Neural cell (in vitro differentiated cells): ENCODE measurements around the gene SYCP2.

ENCODE experiments used
- CTCF ChIP-seq: fragments of 450-650 bp; IDR thresholded peaks from 2 replicates; pipeline ENCODE4 v1.5.1; 2014; ENCODE audit warnings: antibody characterized with exemption, mild to moderate bottlenecking, moderate library complexity; ENCODE audit not compliant: poor library complexity, severe bottlenecking
- EP300 ChIP-seq: fragments of 450-650 bp; conservative IDR thresholded peaks from 2 replicates; pipeline ENCODE4 v1.6.1; 2014; ENCODE audit warnings: antibody characterized with exemption, mild to moderate bottlenecking, moderate library complexity; ENCODE audit not compliant: poor library complexity, severe bottlenecking
- EZH2 ChIP-seq: fragments of 200-600, 300-800 bp; shearing (Covaris generic), sonication (generic); IDR thresholded peaks from 2 replicates; pipeline ENCODE4 v1.6.1; 2014; ENCODE audit warnings: antibody characterized with exemption, low read length, borderline replicate concordance, mild to moderate bottlenecking; ENCODE audit not compliant: insufficient read depth, poor library complexity, severe bottlenecking
- MXI1 ChIP-seq: fragments of 450-650 bp; conservative IDR thresholded peaks from 2 replicates; pipeline ENCODE4 v1.6.1; 2014; ENCODE audit warnings: antibody characterized with exemption, mild to moderate bottlenecking; ENCODE audit not compliant: poor library complexity, severe bottlenecking
- POLR2AphosphoS5 ChIP-seq: IDR thresholded peaks from 2 replicates; pipeline ENCODE4 v1.6.1; 2012
- RAD21 ChIP-seq: fragments of 450-650 bp; conservative IDR thresholded peaks from 2 replicates; pipeline ENCODE4 v1.6.1; 2014; ENCODE audit warnings: antibody characterized with exemption, mild to moderate bottlenecking, moderate library complexity
- REST ChIP-seq: IDR thresholded peaks from 2 replicates; pipeline ENCODE4 v1.6.1; 2012; ENCODE audit warnings: borderline replicate concordance
- SMC3 ChIP-seq: fragments of 450-650 bp; conservative IDR thresholded peaks from 2 replicates; pipeline ENCODE4 v1.6.1; 2014; ENCODE audit warnings: antibody characterized with exemption, mild to moderate bottlenecking, moderate library complexity; ENCODE audit not compliant: poor library complexity
- TAF1 ChIP-seq: IDR thresholded peaks from 2 replicates; pipeline ENCODE4 v1.6.1; 2012; ENCODE audit warnings: low read depth

- TF ChIP-seq TAF1 (no peak), SMC3 (no peak), CTCF (no peak), EP300 (no peak), REST (no peak), EZH2 (no peak), POLR2AphosphoS5 (no peak), RAD21 (no peak), MXI1 (no peak)
Measured at GRCh38 chr20:59972037-59972801, 38.8 kb upstream of the SYCP2 start.
